Keratinocyte (primary cell): ENCODE results near the gene TRIP13.

Experiments
- CTCF ChIP-seq, 3 experiments: IDR thresholded peaks in 1 of 3; conservative IDR thresholded peaks in 1 of 3; optimal IDR thresholded peaks in 1 of 3; 2 replicates in 2 of 3; 3 replicates in 1 of 3; pipeline versions ENCODE3 to v1.5.1; 2011; ENCODE audit warnings: low read length in 3 of 3, mild to moderate bottlenecking in 3 of 3, moderate library complexity in 2 of 3, control low read depth in 1 of 3, inconsistent platforms in 1 of 3; ENCODE audit not compliant: insufficient read depth in 2 of 3; ENCODE audit errors: extremely low read depth in 1 of 3
- EZH2 ChIP-seq: IDR thresholded peaks from one replicate; pipeline ENCODE4 v1.6.1; 2012; ENCODE audit warnings: inconsistent platforms, mild to moderate bottlenecking, low read length, moderate library complexity

DNA sequence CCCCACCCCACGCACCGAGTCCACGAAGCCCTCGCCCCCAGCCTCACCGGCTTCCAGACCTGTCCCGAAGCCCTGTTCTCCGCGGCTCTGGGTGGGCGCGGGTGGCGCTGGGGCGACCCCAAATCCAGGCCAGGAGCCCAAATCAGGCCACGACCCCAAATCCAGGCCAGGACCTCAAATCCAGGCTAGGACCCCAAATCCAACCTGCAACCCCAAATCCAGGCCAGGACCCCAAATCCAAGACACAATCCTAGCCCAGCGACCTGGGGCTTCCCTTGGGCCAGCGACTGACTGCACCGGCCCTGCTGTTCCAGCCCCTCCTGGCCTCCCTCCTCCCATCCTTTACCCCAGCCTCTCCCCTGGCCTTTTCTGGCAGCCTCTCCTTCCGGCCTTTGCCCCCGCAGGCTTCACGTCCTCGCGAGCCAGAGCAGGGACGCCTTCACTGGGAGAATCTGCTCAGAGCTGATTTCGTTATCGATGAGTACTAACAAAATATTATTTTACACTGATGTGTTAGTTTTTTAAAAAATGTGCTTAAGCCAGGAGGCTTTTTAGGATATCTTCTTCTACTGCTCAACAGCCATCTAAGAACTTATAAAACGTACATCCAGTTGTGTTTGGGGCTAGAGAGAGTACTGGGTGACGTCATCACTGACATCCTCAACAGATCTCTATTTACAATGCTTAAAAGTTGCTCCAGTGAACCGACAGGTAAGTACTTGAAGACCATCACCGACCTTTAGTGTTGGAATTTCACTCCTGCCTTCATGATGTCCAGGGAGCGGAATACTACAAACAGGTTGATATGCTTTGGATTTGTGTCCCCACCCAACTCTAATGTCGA lies 34.7 kb downstream of the TRIP13 start:
- no peak for TF ChIP-seq CTCF (optimal IDR thresholded peaks at IDR 0.05 in 1 of 3, IDR thresholded peaks at IDR 0.05 in 1 of 3, conservative IDR thresholded peaks at IDR 0.05 in 1 of 3; ENCODE audit: extremely low read depth in 1 of 3, insufficient read depth in 2 of 3, low read length in 3 of 3)
- no peak for TF ChIP-seq EZH2
